ENCODE results near the gene PRPF19. TPM values are rescaled to one million over a fixed set of nuclear protein-coding genes. Genes with fewer than 3 reads are reported as not detected.

Gene PRPF19
- total and polyA plus RNA-seq, 2 of the 8 experiments (the other 6 are each of a cell fraction or from before 2014, with no cell fraction given): 107 to 141 TPM

DNA sequence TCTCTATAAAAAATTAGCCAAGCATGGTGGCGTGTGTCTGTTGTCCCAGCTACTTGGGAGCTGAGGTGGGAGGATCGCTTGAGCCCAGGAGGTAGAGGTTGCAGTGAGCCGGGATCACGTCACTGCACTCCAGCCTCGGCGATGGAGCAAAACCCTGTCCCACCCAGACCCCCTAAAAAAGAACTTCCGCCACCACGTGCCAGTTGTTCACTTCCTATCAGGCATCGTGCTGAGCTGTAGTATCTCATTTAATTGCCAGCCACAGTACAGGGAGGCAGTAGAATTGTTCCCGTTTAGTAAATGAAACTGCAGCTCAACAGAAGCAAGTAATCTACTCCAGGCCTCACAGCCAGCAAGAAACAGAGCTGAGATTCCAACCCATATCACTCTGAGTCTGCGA is 14.9 kb upstream of the PRPF19 start:
- no peak for TF ChIP-seq EZH2 (IDR thresholded peaks at IDR 0.05; ENCODE audit: low read depth, low read length, severe bottlenecking)
- TF ChIP-seq KDM5A (IDR thresholded peaks at IDR 0.05; ENCODE audit: low read length): no peak
- TF ChIP-seq CHD2 (IDR thresholded peaks at IDR 0.05; ENCODE audit: low read length): no peak
- no peak for TF ChIP-seq POLR2A (IDR thresholded peaks at IDR 0.05; ENCODE audit: control extremely low read depth in 1 of 2, low read depth in 2 of 2, low read length in 2 of 2)
- TF ChIP-seq SIX5 (IDR thresholded peaks at IDR 0.05; ENCODE audit: low read depth, low read length): no peak
- no peak for TF ChIP-seq JUND (IDR thresholded peaks at IDR 0.05; ENCODE audit: low read length)
- Histone ChIP-seq H3K27ac (ENCODE audit: low read depth, low read length) (no peak overlapping the region), H3K27me3 (replicated peaks in 1 of 4; ENCODE audit: control insufficient read depth in 3 of 4, extremely low read depth in 1 of 4, insufficient read depth in 3 of 4, low read length in 3 of 4) (peaks cover 0 to 3% (median 0%) of the 10 kb centered on the region in 4 experiments; a peak in 1 of 7 replicates), H3K79me1 (ENCODE audit: low read depth, low read length) (peaks cover 5% of the 10 kb centered on the region; the same call in 1 of the 2 replicates), H2AFZ (ENCODE audit: low read length) (no peak overlapping the region), H2BK120ac (replicated peaks; ENCODE audit: low read depth, low read length) (no peak overlapping the region), H3K4ac (replicated peaks; ENCODE audit: insufficient read length, low read depth, low read length) (no peak overlapping the region), H4K20me1 (replicated peaks in 1 of 2; ENCODE audit: control insufficient read depth in 1 of 2, insufficient read depth in 2 of 2, low read length in 2 of 2) (peaks cover 6 to 16% of the 10 kb centered on the region in 2 experiments), H2BK12ac (ENCODE audit: low read depth, low read length) (no peak overlapping the region), H4K8ac (ENCODE audit: extremely low read depth, insufficient read depth, low read length) (no peak overlapping the region), H3K9me3 (ENCODE audit: insufficient read depth in 2 of 2, low read depth in 1 of 2, low read length in 1 of 2) (no peaks in the 10 kb centered on the region), H3K4me3 (ENCODE audit: extremely low read depth in 1 of 4, insufficient read depth in 2 of 4, low read depth in 3 of 4, low read length in 4 of 4) (no peak overlapping the region), H3K14ac (ENCODE audit: insufficient read length) (no peak overlapping the region), H4K5ac (ENCODE audit: insufficient read length, low read depth, low read length) (no peak overlapping the region), H3K23ac (ENCODE audit: insufficient read length) (no peak overlapping the region), H3K56ac (replicated peaks; ENCODE audit: insufficient read length, low read depth, low read length) (no peak overlapping the region), H3K79me2 (ENCODE audit: control insufficient read depth in 1 of 2, insufficient read depth in 2 of 2, low read length in 2 of 2) (peaks cover 5 to 24% of the 10 kb centered on the region in 2 experiments), H2BK5ac (ENCODE audit: low read depth, low read length) (no peak overlapping the region), H3K18ac (ENCODE audit: extremely low read depth, low read length) (no peak overlapping the region), H2AK5ac (ENCODE audit: low read depth, low read length) (no peak overlapping the region), H3K4me2 (ENCODE audit: insufficient read depth in 1 of 2, low read depth in 2 of 2, low read length in 2 of 2) (no peak overlapping the region), H4K91ac (replicated peaks; ENCODE audit: insufficient read length, low read length) (no peak overlapping the region), H2BK20ac (ENCODE audit: low read length) (no peak overlapping the region), H3K9ac (replicated peaks in 1 of 4; ENCODE audit: extremely low read depth in 1 of 4, low read depth in 3 of 4, low read length in 3 of 4) (no peak overlapping the region), H3K23me2 (ENCODE audit: low read depth, low read length) (peaks cover 11% of the 10 kb centered on the region; the same call in 1 of the 2 replicates), H3K4me1 (replicated peaks in 1 of 4; ENCODE audit: control insufficient read depth in 3 of 4, insufficient read depth in 4 of 4, low read length in 3 of 4) (peaks cover 10 to 17% (median 12%) of the 10 kb centered on the region in 4 experiments), H2BK15ac (ENCODE audit: low read length) (no peak overlapping the region), H3K36me3 (ENCODE audit: control insufficient read depth in 2 of 4, insufficient read depth in 4 of 4, low read length in 3 of 4) (peaks cover 3 to 14% (median 9%) of the 10 kb centered on the region in 4 experiments; a peak in 5 of 8 replicates)
- ChIA-PET POLR2A (ENCODE audit: partially characterized antibody) (interaction anchor here (0.9 to 1.1 kb wide), 2 partner anchors 9 to 13 kb away, joined by 3 to 4 read pairs; no protein-coding TSS in a partner anchor), CTCF (ENCODE audit: partially characterized antibody) (interaction anchor here (0.7 to 1.4 kb wide), 10 partner anchors 8 to 219 kb away, joined by 3 to 4 read pairs (median 3); no protein-coding TSS in a partner anchor)
- DNase-seq (ENCODE audit: low read depth in 1 of 2, low spot score in 2 of 2) (no peak), FAIRE-seq (no peak)
- WGBS, 2 experiments (ENCODE audit: extremely low coverage in 1 of 2, insufficient coverage in 1 of 2, insufficient read length in 1 of 2, insufficient replicate concordance in 2 of 2, low coverage in 1 of 2, low lambda C conversion rate in 2 of 2, missing lambda C conversion rate in 1 of 2): 95% methylated on average over 11 of the region's 11 CpGs; no CpG with 5 or more reads in 1 of the 2 experiments
